ENCODE data around the gene SNAP25. TPM values are rescaled to one million over a fixed set of nuclear protein-coding genes. Genes with fewer than 3 reads are reported as not detected.

The SNAP25 gene
- total RNA-seq, 1 donor from 2014 or later, result 0.60 TPM

- no peak overlapping the region for H3K27ac Mint-ChIP-seq (ENCODE audit: unreplicated experiment)
- TF ChIP-seq CTCF (IDR thresholded peaks at IDR 0.05), result no peak
- H3K4me1 Mint-ChIP-seq (ENCODE audit: low read depth), result peaks cover 11% of the 10 kb centered on the region
- H3K9me3 Mint-ChIP-seq (ENCODE audit: low read depth), result no peaks in the 10 kb centered on the region
- H3K36me3 Mint-ChIP-seq (ENCODE audit: low read depth), result no peaks in the 10 kb centered on the region
- no peak for DNase-seq (ENCODE audit: low spot score)
- H3K4me3 Mint-ChIP-seq (ENCODE audit: unreplicated experiment), result no peak overlapping the region
- H3K27me3 Mint-ChIP-seq (ENCODE audit: low read depth), result peaks cover 6% of the 10 kb centered on the region
These were observed 43.1 kb downstream of the SNAP25 start for GRCh38 chr20:10261702-10262101.

- H3K9me3 Mint-ChIP-seq (ENCODE audit: low read depth), result no peaks in the 10 kb centered on the region
- no peak for DNase-seq (ENCODE audit: low spot score)
- H3K27ac Mint-ChIP-seq (ENCODE audit: unreplicated experiment), result no peak overlapping the region
- peaks cover 11% of the 10 kb centered on the region for H3K4me1 Mint-ChIP-seq (ENCODE audit: low read depth)
- H3K36me3 Mint-ChIP-seq (ENCODE audit: low read depth), result no peaks in the 10 kb centered on the region
- H3K4me3 Mint-ChIP-seq (ENCODE audit: unreplicated experiment), result no peak overlapping the region
- no peak for TF ChIP-seq CTCF (IDR thresholded peaks at IDR 0.05)
- peaks cover 3% of the 10 kb centered on the region for H3K27me3 Mint-ChIP-seq (ENCODE audit: low read depth)
These were observed 44.9 kb downstream of the SNAP25 start for GRCh38 chr20:10263385-10264165.

GRCh38 chr20:10264166-10264558 lies 45.5 kb downstream of the SNAP25 start:
- H3K27ac Mint-ChIP-seq (ENCODE audit: unreplicated experiment), result no peak overlapping the region
- H3K4me1 Mint-ChIP-seq (ENCODE audit: low read depth), result peaks cover 11% of the 10 kb centered on the region
- peaks cover 3% of the 10 kb centered on the region for H3K27me3 Mint-ChIP-seq (ENCODE audit: low read depth)
- H3K36me3 Mint-ChIP-seq (ENCODE audit: low read depth), result no peaks in the 10 kb centered on the region
- H3K9me3 Mint-ChIP-seq (ENCODE audit: low read depth), result no peaks in the 10 kb centered on the region
- no peak for DNase-seq (ENCODE audit: low spot score)
- TF ChIP-seq CTCF (IDR thresholded peaks at IDR 0.05), result no peak
- H3K4me3 Mint-ChIP-seq (ENCODE audit: unreplicated experiment), result no peak overlapping the region

- Mint-ChIP-seq H3K27ac (ENCODE audit: unreplicated experiment) (no peak overlapping the region), H3K27me3 (ENCODE audit: low read depth) (no peaks in the 10 kb centered on the region), H3K9me3 (ENCODE audit: low read depth) (no peaks in the 10 kb centered on the region), H3K4me1 (ENCODE audit: low read depth) (peaks cover 7% of the 10 kb centered on the region), H3K4me3 (ENCODE audit: unreplicated experiment) (no peak overlapping the region), H3K36me3 (ENCODE audit: low read depth) (no peaks in the 10 kb centered on the region)
- DNase-seq (ENCODE audit: low spot score), result no peak
- TF ChIP-seq CTCF (IDR thresholded peaks at IDR 0.05), result no peak
These were observed 50.0 kb downstream of the SNAP25 start for GRCh38 chr20:10268636-10269035.

- DNase-seq (ENCODE audit: low spot score), result no peak
- H3K27ac Mint-ChIP-seq (ENCODE audit: unreplicated experiment), result no peak overlapping the region
- no peaks in the 10 kb centered on the region for H3K4me1 Mint-ChIP-seq (ENCODE audit: low read depth)
- no peak overlapping the region for H3K4me3 Mint-ChIP-seq (ENCODE audit: unreplicated experiment)
- H3K27me3 Mint-ChIP-seq (ENCODE audit: low read depth), result no peaks in the 10 kb centered on the region
- no peaks in the 10 kb centered on the region for H3K9me3 Mint-ChIP-seq (ENCODE audit: low read depth)
- no peak for TF ChIP-seq CTCF (IDR thresholded peaks at IDR 0.05)
- no peaks in the 10 kb centered on the region for H3K36me3 Mint-ChIP-seq (ENCODE audit: low read depth)
These were observed 52.0 kb downstream of the SNAP25 start for GRCh38 chr20:10270630-10271029.
